ENCODE results near the gene NR3C1. TPM values are rescaled to one million over a fixed set of nuclear protein-coding genes. Genes with fewer than 3 reads are reported as not detected.

NR3C1 gene
- total RNA-seq, 1 donor from 2014 or later = 59.9 TPM

GRCh38 chr5:143267186-143267585 lies 136.3 kb downstream of the NR3C1 start:
- DNase-seq (ENCODE audit: low read depth) = no peak

GRCh38 chr5:143265995-143266394 lies 137.5 kb downstream of the NR3C1 start:
- no peak for DNase-seq (ENCODE audit: low read depth)

- DNase-seq (ENCODE audit: low read depth) = no peak
These were observed 140.1 kb downstream of the NR3C1 start for GRCh38 chr5:143263272-143263810.

- peak; percentile 46 for DNase-seq (ENCODE audit: low read depth)
These were observed 140.9 kb downstream of the NR3C1 start for GRCh38 chr5:143262393-143263174.

- DNase-seq (ENCODE audit: low read depth) = peak; percentile 17
These were observed 141.6 kb downstream of the NR3C1 start for GRCh38 chr5:143261748-143262392.

- no peak for DNase-seq (ENCODE audit: low read depth)
These were observed 144.3 kb downstream of the NR3C1 start for GRCh38 chr5:143259254-143259605.

GRCh38 chr5:143258559-143259253 lies 144.8 kb downstream of the NR3C1 start:
- DNase-seq (ENCODE audit: low read depth) = no peak

GRCh38 chr5:143254819-143255218 lies 148.7 kb downstream of the NR3C1 start:
- no peak for DNase-seq (ENCODE audit: low read depth)

GRCh38 chr5:143251946-143252345 lies 151.5 kb downstream of the NR3C1 start:
- DNase-seq (ENCODE audit: low read depth) = no peak

- no peak for DNase-seq (ENCODE audit: low read depth)
These were observed 152.3 kb downstream of the NR3C1 start for GRCh38 chr5:143251190-143251589.

GRCh38 chr5:143249851-143250250 lies 153.6 kb downstream of the NR3C1 start:
- DNase-seq (ENCODE audit: low read depth) = no peak

GRCh38 chr5:143248822-143249579 lies 154.5 kb downstream of the NR3C1 start:
- peak; percentile 87 for DNase-seq (ENCODE audit: low read depth)

GRCh38 chr5:143248391-143248790 lies 155.1 kb downstream of the NR3C1 start:
- DNase-seq (ENCODE audit: low read depth) = no peak

GRCh38 chr5:143247134-143247815 lies 156.2 kb downstream of the NR3C1 start:
- no peak for DNase-seq (ENCODE audit: low read depth)

- peak; percentile 89 for DNase-seq (ENCODE audit: low read depth)
These were observed 157.4 kb downstream of the NR3C1 start for GRCh38 chr5:143245929-143246561.

- peak; percentile 59 for DNase-seq (ENCODE audit: low read depth)
These were observed 158.5 kb downstream of the NR3C1 start for GRCh38 chr5:143244990-143245389.

GRCh38 chr5:143244000-143244736 lies 159.3 kb downstream of the NR3C1 start:
- DNase-seq (ENCODE audit: low read depth) = peak; percentile 99

GRCh38 chr5:143243103-143243502 lies 160.4 kb downstream of the NR3C1 start:
- DNase-seq (ENCODE audit: low read depth) = peak; percentile 60

- DNase-seq (ENCODE audit: low read depth) = no peak
These were observed 161.6 kb downstream of the NR3C1 start for GRCh38 chr5:143241892-143242291.

Data from myocyte (in vitro differentiated cells).